22Rv1 (cell line): ENCODE measurements around the gene MEF2C.

Experiments
- CTCF ChIP-seq: fragments of 450-650 bp; IDR thresholded peaks from 2 replicates; pipeline ENCODE4 v1.5.1; 2017; ENCODE audit warnings: mild to moderate bottlenecking
- ZFX ChIP-seq: fragments of 450-650 bp; IDR thresholded peaks from 2 replicates; pipeline ENCODE4 v1.6.1; 2017; ENCODE audit warnings: antibody characterized with exemption, borderline replicate concordance

- TF ChIP-seq CTCF (no peak), ZFX (no peak)
Measured at GRCh38 chr5:88682881-88683361, 200.1 kb downstream of the MEF2C start.
